Measurements from ENCODE around the gene LYRM1. TPM values are rescaled to one million over a fixed set of nuclear protein-coding genes. Genes with fewer than 3 reads are reported as not detected.

The LYRM1 gene
- total RNA-seq, 2 experiments from 2014 or later = 13.3 to 14.0 TPM

- Histone ChIP-seq H3K4me1 (ENCODE audit: insufficient read depth, low read length) (no peaks in the 10 kb centered on the region), H3K27ac (ENCODE audit: low read depth in 1 of 2, low read length in 2 of 2) (no peak overlapping the region), H3K36me3 (ENCODE audit: insufficient read depth, low read length) (peaks cover 15% of the 10 kb centered on the region), H3K4me3 (ENCODE audit: low read length) (no peak overlapping the region), H3K9me3 (ENCODE audit: control insufficient read depth in 1 of 2, insufficient read depth in 1 of 2, low read length in 2 of 2) (no peaks in the 10 kb centered on the region), H3K27me3 (ENCODE audit: control insufficient read depth in 1 of 2, insufficient read depth in 2 of 2, low read length in 2 of 2) (no peaks in the 10 kb centered on the region)
- Mint-ChIP-seq H3K9me3 (no peaks in the 10 kb centered on the region), H3K36me3 (ENCODE audit: low read depth) (peaks cover 42% of the 10 kb centered on the region), H3K4me3 (no peak overlapping the region), H3K27me3 (no peaks in the 10 kb centered on the region), H3K27ac (no peak overlapping the region), H3K4me1 (ENCODE audit: low read depth) (no peaks in the 10 kb centered on the region)
- intact Hi-C loops (cut with DNase I, micrococcal nuclease) = no loop called here
- POLR2A ChIA-PET = no interaction called here
- CTCF ChIA-PET = no interaction called here
- DNase-seq (no peak), ATAC-seq (ENCODE audit: poor library complexity) (no peak)
- TF ChIP-seq, protein P1, sequence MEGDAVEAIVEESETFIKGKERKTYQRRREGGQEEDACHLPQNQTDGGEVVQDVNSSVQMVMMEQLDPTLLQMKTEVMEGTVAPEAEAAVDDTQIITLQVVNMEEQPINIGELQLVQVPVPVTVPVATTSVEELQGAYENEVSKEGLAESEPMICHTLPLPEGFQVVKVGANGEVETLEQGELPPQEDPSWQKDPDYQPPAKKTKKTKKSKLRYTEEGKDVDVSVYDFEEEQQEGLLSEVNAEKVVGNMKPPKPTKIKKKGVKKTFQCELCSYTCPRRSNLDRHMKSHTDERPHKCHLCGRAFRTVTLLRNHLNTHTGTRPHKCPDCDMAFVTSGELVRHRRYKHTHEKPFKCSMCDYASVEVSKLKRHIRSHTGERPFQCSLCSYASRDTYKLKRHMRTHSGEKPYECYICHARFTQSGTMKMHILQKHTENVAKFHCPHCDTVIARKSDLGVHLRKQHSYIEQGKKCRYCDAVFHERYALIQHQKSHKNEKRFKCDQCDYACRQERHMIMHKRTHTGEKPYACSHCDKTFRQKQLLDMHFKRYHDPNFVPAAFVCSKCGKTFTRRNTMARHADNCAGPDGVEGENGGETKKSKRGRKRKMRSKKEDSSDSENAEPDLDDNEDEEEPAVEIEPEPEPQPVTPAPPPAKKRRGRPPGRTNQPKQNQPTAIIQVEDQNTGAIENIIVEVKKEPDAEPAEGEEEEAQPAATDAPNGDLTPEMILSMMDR (IDR thresholded peaks at IDR 0.05) = no peak
Observed at GRCh38 chr16:20916942-20917341, 16.4 kb downstream of the LYRM1 start.

- CTCF ChIA-PET = no interaction called here
- no peak overlapping the region for H3K27ac ChIP-seq (ENCODE audit: low read depth in 1 of 2, low read length in 2 of 2)
- H3K36me3 ChIP-seq (ENCODE audit: insufficient read depth, low read length) = peaks cover 19% of the 10 kb centered on the region
- H3K27me3 ChIP-seq (ENCODE audit: control insufficient read depth in 1 of 2, insufficient read depth in 2 of 2, low read length in 2 of 2) = no peaks in the 10 kb centered on the region
- no peak for ATAC-seq (ENCODE audit: poor library complexity)
- H3K4me1 ChIP-seq (ENCODE audit: insufficient read depth, low read length) = no peaks in the 10 kb centered on the region
- POLR2A ChIA-PET = no interaction called here
- Mint-ChIP-seq H3K9me3 (no peaks in the 10 kb centered on the region), H3K27ac (no peak overlapping the region), H3K36me3 (ENCODE audit: low read depth) (peaks cover 54% of the 10 kb centered on the region), H3K27me3 (no peaks in the 10 kb centered on the region), H3K4me3 (no peak overlapping the region), H3K4me1 (ENCODE audit: low read depth) (no peaks in the 10 kb centered on the region)
- intact Hi-C loops (cut with DNase I, micrococcal nuclease) = no loop called here
- TF ChIP-seq, protein P1 (IDR thresholded peaks at IDR 0.05) = no peak
- H3K4me3 ChIP-seq (ENCODE audit: low read length) = no peak overlapping the region
- H3K9me3 ChIP-seq (ENCODE audit: control insufficient read depth in 1 of 2, insufficient read depth in 1 of 2, low read length in 2 of 2) = no peaks in the 10 kb centered on the region
- DNase-seq = no peak
Observed at GRCh38 chr16:20918486-20919239, 18.1 kb downstream of the LYRM1 start.

- DNase-seq = no peak
- Mint-ChIP-seq H3K27me3 (no peaks in the 10 kb centered on the region), H3K36me3 (ENCODE audit: low read depth) (peaks cover 66% of the 10 kb centered on the region), H3K4me1 (ENCODE audit: low read depth) (no peaks in the 10 kb centered on the region), H3K9me3 (no peaks in the 10 kb centered on the region), H3K4me3 (no peak overlapping the region), H3K27ac (no peak overlapping the region)
- ATAC-seq (ENCODE audit: poor library complexity) = no peak
- no peak overlapping the region for H3K27ac ChIP-seq (ENCODE audit: low read depth in 1 of 2, low read length in 2 of 2)
- H3K9me3 ChIP-seq (ENCODE audit: control insufficient read depth in 1 of 2, insufficient read depth in 1 of 2, low read length in 2 of 2) = no peaks in the 10 kb centered on the region
- peaks cover 25% of the 10 kb centered on the region for H3K36me3 ChIP-seq (ENCODE audit: insufficient read depth, low read length)
- TF ChIP-seq, protein P1 (IDR thresholded peaks at IDR 0.05) = no peak
- H3K4me1 ChIP-seq (ENCODE audit: insufficient read depth, low read length) = no peaks in the 10 kb centered on the region
- POLR2A ChIA-PET = no interaction called here
- no peaks in the 10 kb centered on the region for H3K27me3 ChIP-seq (ENCODE audit: control insufficient read depth in 1 of 2, insufficient read depth in 2 of 2, low read length in 2 of 2)
- no peak overlapping the region for H3K4me3 ChIP-seq (ENCODE audit: low read length)
- intact Hi-C loops (cut with DNase I, micrococcal nuclease) = loop anchor here in 1 of 2 experiments (10.0 kb wide), 1 partner anchor 645 kb away; no protein-coding TSS in a partner anchor
- CTCF ChIA-PET = no interaction called here
Observed at GRCh38 chr16:20920091-20920490, 19.5 kb downstream of the LYRM1 start.

Data from CD4-positive, alpha-beta T cell (primary cell).